ENCODE measurements around the gene EPB41L2. TPM values are rescaled to one million over a fixed set of nuclear protein-coding genes. Genes with fewer than 3 reads are reported as not detected.

The EPB41L2 gene
- total RNA-seq, 1 experiment from 2014 or later, result 74.8 TPM

DNA sequence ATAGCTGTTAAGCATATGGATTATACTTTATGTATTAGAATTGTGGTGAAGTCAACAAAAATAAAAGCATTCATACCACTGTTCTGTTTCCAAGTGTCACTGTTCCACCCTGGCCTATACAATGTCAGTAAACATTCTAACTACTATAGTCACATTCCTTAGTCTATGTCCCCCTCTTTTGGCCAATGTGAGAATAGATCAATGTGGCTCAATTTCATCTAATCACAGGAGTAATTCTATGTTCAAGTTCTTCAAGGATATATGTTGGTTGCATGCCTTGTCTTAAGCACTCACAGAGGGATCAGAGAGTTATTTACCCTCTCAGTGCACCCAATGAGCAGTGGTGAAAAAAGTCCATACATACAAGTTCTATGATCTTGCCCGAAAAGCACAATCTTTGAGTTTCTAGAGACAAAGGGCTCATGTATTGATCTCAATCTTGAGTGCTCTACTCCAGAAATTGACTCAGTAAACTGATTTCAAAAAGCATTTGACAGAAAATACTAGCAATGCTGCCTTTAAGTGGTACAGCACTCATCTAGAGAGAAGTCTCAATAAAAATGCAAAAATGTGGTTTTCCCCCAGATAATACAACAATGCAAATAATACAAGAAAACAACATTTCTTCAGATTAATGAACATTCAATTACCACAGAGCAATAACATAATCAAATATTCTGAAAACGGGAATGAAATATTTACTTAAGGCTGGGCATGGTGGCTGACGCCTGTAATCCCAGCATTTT is 219.3 kb downstream of the EPB41L2 start:
- POLR2A ChIA-PET, result no interaction called here
- Histone ChIP-seq H3K9ac (ENCODE audit: low read length) (no peak overlapping the region), H3K27ac (ENCODE audit: low read depth, low read length) (no peak overlapping the region), H3K79me2 (ENCODE audit: insufficient read depth, low read length) (no peaks in the 10 kb centered on the region), H3K27me3 (ENCODE audit: insufficient read depth, low read length) (no peaks in the 10 kb centered on the region), H2AFZ (ENCODE audit: low read depth, low read length, poor library complexity, severe bottlenecking) (no peak overlapping the region), H4K20me1 (ENCODE audit: insufficient read depth) (no peaks in the 10 kb centered on the region), H3K4me3 (replicated peaks in 1 of 2; ENCODE audit: low read depth in 1 of 2, low read length in 2 of 2) (no peak overlapping the region), H3K4me1 (ENCODE audit: control insufficient read depth in 1 of 2, insufficient read depth in 2 of 2, low read length in 2 of 2) (no peaks in the 10 kb centered on the region), H3K4me2 (ENCODE audit: low read length) (no peak overlapping the region), H3K9me3 (ENCODE audit: control insufficient read depth in 1 of 2, insufficient read depth in 1 of 2, low read depth in 1 of 2, low read length in 2 of 2) (no peaks in the 10 kb centered on the region), H3K36me3 (ENCODE audit: control insufficient read depth in 1 of 2, insufficient read depth in 2 of 2, low read length in 2 of 2) (no peaks in the 10 kb centered on the region), H3K9me2 (ENCODE audit: insufficient read depth) (no peaks in the 10 kb centered on the region)
- intact Hi-C loops (cut with micrococcal nuclease), result loop anchor here (5.0 kb wide), 3 partner anchors 521 to 806 kb away; no protein-coding TSS in a partner anchor
- TF ChIP-seq EGR1 (IDR thresholded peaks at IDR 0.05; ENCODE audit: low read depth) (no peak), RAD21 (IDR thresholded peaks at IDR 0.05; ENCODE audit: low read depth) (peak; percentile 73), POLR2AphosphoS5 (IDR thresholded peaks at IDR 0.05; ENCODE audit: low read depth, low read length) (no peak), SIN3A (IDR thresholded peaks at IDR 0.05; ENCODE audit: low read depth) (no peak), ZNF274 (IDR thresholded peaks at IDR 0.05; ENCODE audit: low read depth, low read length) (no peak), SRF (IDR thresholded peaks at IDR 0.05; ENCODE audit: low read depth) (no peak), CBX3 (IDR thresholded peaks at IDR 0.05; ENCODE audit: low read depth) (no peak)
- TF ChIP-seq, protein P1, sequence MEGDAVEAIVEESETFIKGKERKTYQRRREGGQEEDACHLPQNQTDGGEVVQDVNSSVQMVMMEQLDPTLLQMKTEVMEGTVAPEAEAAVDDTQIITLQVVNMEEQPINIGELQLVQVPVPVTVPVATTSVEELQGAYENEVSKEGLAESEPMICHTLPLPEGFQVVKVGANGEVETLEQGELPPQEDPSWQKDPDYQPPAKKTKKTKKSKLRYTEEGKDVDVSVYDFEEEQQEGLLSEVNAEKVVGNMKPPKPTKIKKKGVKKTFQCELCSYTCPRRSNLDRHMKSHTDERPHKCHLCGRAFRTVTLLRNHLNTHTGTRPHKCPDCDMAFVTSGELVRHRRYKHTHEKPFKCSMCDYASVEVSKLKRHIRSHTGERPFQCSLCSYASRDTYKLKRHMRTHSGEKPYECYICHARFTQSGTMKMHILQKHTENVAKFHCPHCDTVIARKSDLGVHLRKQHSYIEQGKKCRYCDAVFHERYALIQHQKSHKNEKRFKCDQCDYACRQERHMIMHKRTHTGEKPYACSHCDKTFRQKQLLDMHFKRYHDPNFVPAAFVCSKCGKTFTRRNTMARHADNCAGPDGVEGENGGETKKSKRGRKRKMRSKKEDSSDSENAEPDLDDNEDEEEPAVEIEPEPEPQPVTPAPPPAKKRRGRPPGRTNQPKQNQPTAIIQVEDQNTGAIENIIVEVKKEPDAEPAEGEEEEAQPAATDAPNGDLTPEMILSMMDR (IDR thresholded peaks at IDR 0.05 in 2 of 3, conservative IDR thresholded peaks at IDR 0.05 in 1 of 3; ENCODE audit: borderline replicate concordance in 1 of 3, insufficient read depth in 1 of 3, low read depth in 2 of 3, low read length in 2 of 3), result peak; percentile 45 to 66 (median 46); a peak in 5 of 6 replicates
- DNase-seq (ENCODE audit: low read depth, low spot score) (peak; percentile 28), ATAC-seq (peak; percentile 90)
- RAD21 ChIA-PET (ENCODE audit: low non-redundant PET in 1 of 2, low total read pairs in 2 of 2, uncharacterized antibody in 2 of 2, unreplicated experiment in 2 of 2), result no interaction called here
- CTCF ChIA-PET, result no interaction called here
- BruUV-seq (replicated peaks), result no TSS peak
